Measurements from ENCODE around the gene DYNC2I2.
"Not testable (repeated sequence)": the region's sequence is repeated elsewhere in the genome, so short reads cannot be mapped to it uniquely, and the experiment has no call there.

Gene DYNC2I2

GRCh38 chr9:128593856-128594255 is 62.8 kb downstream of the DYNC2I2 start:
- DNase-seq (ENCODE audit: insufficient read length, low spot score): no peak
- TF ChIP-seq POLR2A (IDR thresholded peaks at IDR 0.05; ENCODE audit: low read depth, low read length): no peak
- no peak for FAIRE-seq

- no peak for FAIRE-seq
- TF ChIP-seq POLR2A (IDR thresholded peaks at IDR 0.05; ENCODE audit: low read depth, low read length): no peak
Measured at GRCh38 chr9:128593039-128593438, 63.6 kb downstream of the DYNC2I2 start.

GRCh38 chr9:128588581-128589233 is 67.9 kb downstream of the DYNC2I2 start:
- TF ChIP-seq POLR2A (IDR thresholded peaks at IDR 0.05; ENCODE audit: low read depth, low read length): no peak
- FAIRE-seq (no peak), DNase-seq (ENCODE audit: insufficient read length, low spot score) (no peak)

More at GRCh38 chr9:128593039-128593438, 63.6 kb downstream of the DYNC2I2 start:
- DNase-seq (ENCODE audit: insufficient read length, low spot score): no peak

GRCh38 chr9:128587453-128587852 is 69.2 kb downstream of the DYNC2I2 start:
- DNase-seq (ENCODE audit: insufficient read length, low spot score): no peak
- FAIRE-seq: no peak
- no peak for TF ChIP-seq POLR2A (IDR thresholded peaks at IDR 0.05; ENCODE audit: low read depth, low read length)

GRCh38 chr9:128586934-128587333 is 69.7 kb downstream of the DYNC2I2 start:
- FAIRE-seq; DNase-seq (ENCODE audit: insufficient read length, low spot score): not testable (repeated sequence)

GRCh38 chr9:128585155-128585554 is 71.5 kb downstream of the DYNC2I2 start:
- not testable (repeated sequence) for DNase-seq (ENCODE audit: insufficient read length, low spot score); FAIRE-seq
